Neural cell (in vitro differentiated cells): ENCODE measurements around the gene PCDH9. TPM values are rescaled to one million over a fixed set of nuclear protein-coding genes. Genes with fewer than 3 reads are reported as not detected.

Experiments
- H2AFZ ChIP-seq: fragments of 200-600, 300-800 bp; sonication (generic), shearing (Covaris generic); 2 replicates; pipeline ENCODE4 v1.6.0; 2014; ENCODE audit warnings: low read depth, mild to moderate bottlenecking, antibody characterized with exemption, low read length, moderate library complexity
- H3F3A ChIP-seq: fragments of 200-600 bp; shearing (Covaris generic); 2 replicates; pipeline ENCODE4 v1.6.1; 2016; ENCODE audit warnings: mild to moderate bottlenecking, moderate library complexity, mixed read lengths, antibody characterized with exemption, low read length; ENCODE audit not compliant: insufficient read depth, poor library complexity, severe bottlenecking
- H3K27ac ChIP-seq: fragments of 200-600, 300-800 bp; sonication (generic), shearing (Covaris generic); 2 replicates; pipeline ENCODE4 v1.5.1; 2014; ENCODE audit warnings: mild to moderate bottlenecking, low read length, moderate library complexity
- H3K27me3 ChIP-seq: fragments of 300-800, 200-600 bp; sonication (generic), shearing (Covaris generic); 2 replicates; pipeline ENCODE4 v1.6.0; 2014; ENCODE audit warnings: mild to moderate bottlenecking, low read depth, low read length, moderate library complexity; ENCODE audit not compliant: insufficient read depth
- H3K36me3 ChIP-seq: fragments of 300-800, 200-600 bp; sonication (generic), shearing (Covaris generic); 2 replicates; pipeline ENCODE4 v1.5.1; 2014; ENCODE audit warnings: mild to moderate bottlenecking, antibody characterized with exemption, low read length, moderate library complexity; ENCODE audit not compliant: insufficient read depth
- H3K4me2 ChIP-seq: fragments of 300-800, 200-600 bp; sonication (generic), shearing (Covaris generic); 2 replicates; pipeline ENCODE4 v1.6.0; 2014; ENCODE audit warnings: mild to moderate bottlenecking, low read length
- H3K4me3 ChIP-seq: fragments of 300-800, 200-600 bp; sonication (generic), shearing (Covaris generic); 2 replicates; pipeline ENCODE4 v1.5.1; 2014; ENCODE audit warnings: mild to moderate bottlenecking, low read length, moderate library complexity
- H3K79me2 ChIP-seq: fragments of 200-600 bp; shearing (Covaris generic); replicated peaks from 2 replicates; pipeline ENCODE4 v1.6.0; 2014; ENCODE audit warnings: mild to moderate bottlenecking, low read length, moderate library complexity; ENCODE audit not compliant: insufficient read depth
- H3K9ac ChIP-seq: fragments of 300-800, 200-600 bp; sonication (generic), shearing (Covaris generic); 2 replicates; pipeline ENCODE4 v1.6.1; 2016; ENCODE audit warnings: mild to moderate bottlenecking, low read length, mixed read lengths
- H3K9me2 ChIP-seq: fragments of 200-600 bp; shearing (Covaris generic); 2 replicates; pipeline ENCODE4 v1.6.1; 2016; ENCODE audit warnings: mild to moderate bottlenecking, low read length, mixed read lengths; ENCODE audit not compliant: insufficient read depth
- H3K9me3 ChIP-seq: fragments of 200-600, 300-800 bp; sonication (generic), shearing (Covaris generic); 2 replicates; pipeline ENCODE4 v1.6.1; 2016; ENCODE audit warnings: mild to moderate bottlenecking, mixed run types, low read length, moderate library complexity, mixed read lengths
- H4K20me1 ChIP-seq: fragments of 200-600 bp; shearing (Covaris generic); 2 replicates; pipeline ENCODE4 v1.6.1; 2016; ENCODE audit warnings: mild to moderate bottlenecking, mixed run types; ENCODE audit not compliant: insufficient read depth
- EP300 ChIP-seq: fragments of 450-650 bp; conservative IDR thresholded peaks from 2 replicates; pipeline ENCODE4 v1.6.1; 2014; ENCODE audit warnings: antibody characterized with exemption, mild to moderate bottlenecking, moderate library complexity; ENCODE audit not compliant: poor library complexity, severe bottlenecking
- EZH2 ChIP-seq: fragments of 200-600, 300-800 bp; shearing (Covaris generic), sonication (generic); IDR thresholded peaks from 2 replicates; pipeline ENCODE4 v1.6.1; 2014; ENCODE audit warnings: antibody characterized with exemption, low read length, borderline replicate concordance, mild to moderate bottlenecking; ENCODE audit not compliant: insufficient read depth, poor library complexity, severe bottlenecking
- MXI1 ChIP-seq: fragments of 450-650 bp; conservative IDR thresholded peaks from 2 replicates; pipeline ENCODE4 v1.6.1; 2014; ENCODE audit warnings: antibody characterized with exemption, mild to moderate bottlenecking; ENCODE audit not compliant: poor library complexity, severe bottlenecking
- POLR2AphosphoS5 ChIP-seq: IDR thresholded peaks from 2 replicates; pipeline ENCODE4 v1.6.1; 2012
- RAD21 ChIP-seq: fragments of 450-650 bp; conservative IDR thresholded peaks from 2 replicates; pipeline ENCODE4 v1.6.1; 2014; ENCODE audit warnings: antibody characterized with exemption, mild to moderate bottlenecking, moderate library complexity
- SMC3 ChIP-seq: fragments of 450-650 bp; conservative IDR thresholded peaks from 2 replicates; pipeline ENCODE4 v1.6.1; 2014; ENCODE audit warnings: antibody characterized with exemption, mild to moderate bottlenecking, moderate library complexity; ENCODE audit not compliant: poor library complexity
- TAF1 ChIP-seq: IDR thresholded peaks from 2 replicates; pipeline ENCODE4 v1.6.1; 2012; ENCODE audit warnings: low read depth
- polyA plus RNA-seq: library from polyadenylated mRNA; depleted of rRNA; stranded (reverse); fragments of >200 nt; gene quantifications from 2 replicates; pipeline ENCODE4 v1.2.3, GENCODE V29; 2014
- TF ChIP-seq, protein P1 (sequence below): fragments of 450-650 bp; IDR thresholded peaks from 2 replicates; pipeline ENCODE4 v1.5.1; 2014; ENCODE audit warnings: antibody characterized with exemption, mild to moderate bottlenecking, moderate library complexity; ENCODE audit not compliant: poor library complexity, severe bottlenecking
- TF ChIP-seq, protein P2 (sequence below): IDR thresholded peaks from 2 replicates; pipeline ENCODE4 v1.6.1; 2012; ENCODE audit warnings: borderline replicate concordance

The PCDH9 gene
- polyA plus RNA-seq, 1 donor from 2014 or later: 4.6 TPM

GRCh38 chr13:67210208-67210607 is 19.9 kb downstream of the PCDH9 start:
- Histone ChIP-seq H3K9me2 (no peaks in the 10 kb centered on the region), H3K4me3 (no peak overlapping the region), H3K9me3 (no peaks in the 10 kb centered on the region), H3K27me3 (no peaks in the 10 kb centered on the region), H3K79me2 (no peaks in the 10 kb centered on the region), H3K9ac (no peak overlapping the region), H3K36me3 (no peaks in the 10 kb centered on the region), H3K27ac (no peak overlapping the region), H2AFZ (no peak overlapping the region), H3K4me2 (no peak overlapping the region), H4K20me1 (no peaks in the 10 kb centered on the region), H3F3A (no peaks in the 10 kb centered on the region)
- TF ChIP-seq POLR2AphosphoS5 (no peak), MXI1 (no peak), RAD21 (no peak), TAF1 (no peak), EZH2 (no peak), SMC3 (no peak), EP300 (no peak)
- TF ChIP-seq, protein P1, sequence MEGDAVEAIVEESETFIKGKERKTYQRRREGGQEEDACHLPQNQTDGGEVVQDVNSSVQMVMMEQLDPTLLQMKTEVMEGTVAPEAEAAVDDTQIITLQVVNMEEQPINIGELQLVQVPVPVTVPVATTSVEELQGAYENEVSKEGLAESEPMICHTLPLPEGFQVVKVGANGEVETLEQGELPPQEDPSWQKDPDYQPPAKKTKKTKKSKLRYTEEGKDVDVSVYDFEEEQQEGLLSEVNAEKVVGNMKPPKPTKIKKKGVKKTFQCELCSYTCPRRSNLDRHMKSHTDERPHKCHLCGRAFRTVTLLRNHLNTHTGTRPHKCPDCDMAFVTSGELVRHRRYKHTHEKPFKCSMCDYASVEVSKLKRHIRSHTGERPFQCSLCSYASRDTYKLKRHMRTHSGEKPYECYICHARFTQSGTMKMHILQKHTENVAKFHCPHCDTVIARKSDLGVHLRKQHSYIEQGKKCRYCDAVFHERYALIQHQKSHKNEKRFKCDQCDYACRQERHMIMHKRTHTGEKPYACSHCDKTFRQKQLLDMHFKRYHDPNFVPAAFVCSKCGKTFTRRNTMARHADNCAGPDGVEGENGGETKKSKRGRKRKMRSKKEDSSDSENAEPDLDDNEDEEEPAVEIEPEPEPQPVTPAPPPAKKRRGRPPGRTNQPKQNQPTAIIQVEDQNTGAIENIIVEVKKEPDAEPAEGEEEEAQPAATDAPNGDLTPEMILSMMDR: no peak
- TF ChIP-seq, protein P2, sequence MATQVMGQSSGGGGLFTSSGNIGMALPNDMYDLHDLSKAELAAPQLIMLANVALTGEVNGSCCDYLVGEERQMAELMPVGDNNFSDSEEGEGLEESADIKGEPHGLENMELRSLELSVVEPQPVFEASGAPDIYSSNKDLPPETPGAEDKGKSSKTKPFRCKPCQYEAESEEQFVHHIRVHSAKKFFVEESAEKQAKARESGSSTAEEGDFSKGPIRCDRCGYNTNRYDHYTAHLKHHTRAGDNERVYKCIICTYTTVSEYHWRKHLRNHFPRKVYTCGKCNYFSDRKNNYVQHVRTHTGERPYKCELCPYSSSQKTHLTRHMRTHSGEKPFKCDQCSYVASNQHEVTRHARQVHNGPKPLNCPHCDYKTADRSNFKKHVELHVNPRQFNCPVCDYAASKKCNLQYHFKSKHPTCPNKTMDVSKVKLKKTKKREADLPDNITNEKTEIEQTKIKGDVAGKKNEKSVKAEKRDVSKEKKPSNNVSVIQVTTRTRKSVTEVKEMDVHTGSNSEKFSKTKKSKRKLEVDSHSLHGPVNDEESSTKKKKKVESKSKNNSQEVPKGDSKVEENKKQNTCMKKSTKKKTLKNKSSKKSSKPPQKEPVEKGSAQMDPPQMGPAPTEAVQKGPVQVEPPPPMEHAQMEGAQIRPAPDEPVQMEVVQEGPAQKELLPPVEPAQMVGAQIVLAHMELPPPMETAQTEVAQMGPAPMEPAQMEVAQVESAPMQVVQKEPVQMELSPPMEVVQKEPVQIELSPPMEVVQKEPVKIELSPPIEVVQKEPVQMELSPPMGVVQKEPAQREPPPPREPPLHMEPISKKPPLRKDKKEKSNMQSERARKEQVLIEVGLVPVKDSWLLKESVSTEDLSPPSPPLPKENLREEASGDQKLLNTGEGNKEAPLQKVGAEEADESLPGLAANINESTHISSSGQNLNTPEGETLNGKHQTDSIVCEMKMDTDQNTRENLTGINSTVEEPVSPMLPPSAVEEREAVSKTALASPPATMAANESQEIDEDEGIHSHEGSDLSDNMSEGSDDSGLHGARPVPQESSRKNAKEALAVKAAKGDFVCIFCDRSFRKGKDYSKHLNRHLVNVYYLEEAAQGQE: no peak

- Histone ChIP-seq H4K20me1 (no peaks in the 10 kb centered on the region), H2AFZ (no peak overlapping the region), H3F3A (no peaks in the 10 kb centered on the region), H3K4me2 (no peak overlapping the region), H3K9me2 (no peaks in the 10 kb centered on the region), H3K9ac (no peak overlapping the region), H3K9me3 (no peaks in the 10 kb centered on the region), H3K27me3 (no peaks in the 10 kb centered on the region), H3K79me2 (no peaks in the 10 kb centered on the region), H3K36me3 (no peaks in the 10 kb centered on the region), H3K27ac (no peak overlapping the region), H3K4me3 (no peak overlapping the region)
- TF ChIP-seq SMC3 (no peak), POLR2AphosphoS5 (peak; percentile 61), EP300 (peak; percentile 34)
Measured at GRCh38 chr13:67208552-67208951, 21.6 kb downstream of the PCDH9 start.

DNA sequence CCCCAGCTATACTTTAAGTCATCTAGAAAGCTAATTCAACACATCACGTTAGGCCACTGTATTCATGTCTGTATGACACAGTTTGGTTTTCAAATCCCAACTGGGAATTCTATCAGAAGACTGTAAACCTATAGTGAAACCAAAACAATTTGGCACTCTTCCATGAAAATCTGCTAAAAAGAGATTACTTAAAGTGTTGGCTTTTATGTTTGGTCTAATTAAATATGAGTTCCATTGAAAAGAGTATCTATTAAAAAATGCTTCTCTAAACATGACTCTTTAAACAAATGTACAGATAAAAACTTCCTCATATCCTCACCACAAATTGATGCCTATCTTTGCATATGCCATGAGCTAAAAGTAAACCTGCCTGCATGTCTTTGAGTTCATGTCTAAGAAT is 25.4 kb downstream of the PCDH9 start:
- Histone ChIP-seq H3K27me3 (no peaks in the 10 kb centered on the region), H3K36me3 (no peaks in the 10 kb centered on the region), H3K79me2 (no peaks in the 10 kb centered on the region), H3K9ac (no peak overlapping the region), H3F3A (no peaks in the 10 kb centered on the region), H3K27ac (no peak overlapping the region), H3K9me3 (no peaks in the 10 kb centered on the region), H3K4me3 (no peak overlapping the region), H4K20me1 (no peaks in the 10 kb centered on the region), H3K4me2 (no peak overlapping the region), H3K9me2 (no peaks in the 10 kb centered on the region), H2AFZ (no peak overlapping the region)
- TF ChIP-seq EP300: no peak
- no peak for TF ChIP-seq TAF1
- TF ChIP-seq POLR2AphosphoS5: no peak
- no peak for TF ChIP-seq MXI1
- TF ChIP-seq, protein P1: no peak
- TF ChIP-seq RAD21: no peak
- TF ChIP-seq, protein P2: no peak
- TF ChIP-seq SMC3: no peak
- TF ChIP-seq EZH2: no peak
